ENCODE measurements around the gene RABAC1.
"Not testable (repeated sequence)": the region's sequence is repeated elsewhere in the genome, so short reads cannot be mapped to it uniquely, and the experiment has no call there.

The RABAC1 gene

GRCh38 chr19:41944336-41944735, 14.8 kb downstream of the RABAC1 start:
- peak in 1 of 2 experiments; percentile 70 for DNase-seq

DNA sequence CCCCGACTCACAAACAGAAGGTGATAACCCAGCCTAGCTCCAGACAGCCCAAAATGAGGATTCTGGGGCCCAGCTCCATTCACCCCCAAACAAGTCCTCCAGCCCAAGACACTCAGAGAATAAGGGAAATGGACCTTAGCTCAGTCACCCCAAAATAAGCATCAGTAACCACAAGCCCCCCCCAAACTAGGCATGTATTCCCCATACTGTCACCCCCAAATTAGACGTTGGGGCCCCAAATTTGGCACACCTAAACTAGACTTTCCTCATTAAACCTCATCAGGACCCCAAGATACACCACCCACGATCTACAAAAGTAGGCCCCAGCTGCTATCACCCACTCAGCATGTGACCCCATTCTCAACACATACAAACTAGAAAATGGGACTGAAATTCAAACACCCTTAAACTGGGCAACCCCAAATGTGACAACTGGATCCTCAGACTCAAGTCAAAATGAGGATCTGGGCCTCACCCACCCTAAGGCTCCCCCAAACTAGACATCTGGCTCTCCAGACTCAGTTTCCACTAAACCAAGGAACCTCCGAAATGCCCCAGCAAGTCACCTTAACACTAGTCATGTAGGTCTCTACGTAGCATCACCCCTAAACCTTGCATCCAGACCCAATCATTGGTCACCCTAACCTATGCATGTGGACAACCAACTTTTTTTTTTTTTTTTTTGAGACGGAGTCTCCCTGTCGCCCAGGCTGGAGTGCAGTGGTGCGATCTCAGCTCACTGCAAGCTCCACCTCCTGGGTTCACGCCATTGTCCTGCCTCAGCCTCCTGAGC, 17.5 kb downstream of the RABAC1 start:
- DNase-seq: no peak

- DNase-seq: no peak
Observed at GRCh38 chr19:41940731-41941409, 18.3 kb downstream of the RABAC1 start.

DNA sequence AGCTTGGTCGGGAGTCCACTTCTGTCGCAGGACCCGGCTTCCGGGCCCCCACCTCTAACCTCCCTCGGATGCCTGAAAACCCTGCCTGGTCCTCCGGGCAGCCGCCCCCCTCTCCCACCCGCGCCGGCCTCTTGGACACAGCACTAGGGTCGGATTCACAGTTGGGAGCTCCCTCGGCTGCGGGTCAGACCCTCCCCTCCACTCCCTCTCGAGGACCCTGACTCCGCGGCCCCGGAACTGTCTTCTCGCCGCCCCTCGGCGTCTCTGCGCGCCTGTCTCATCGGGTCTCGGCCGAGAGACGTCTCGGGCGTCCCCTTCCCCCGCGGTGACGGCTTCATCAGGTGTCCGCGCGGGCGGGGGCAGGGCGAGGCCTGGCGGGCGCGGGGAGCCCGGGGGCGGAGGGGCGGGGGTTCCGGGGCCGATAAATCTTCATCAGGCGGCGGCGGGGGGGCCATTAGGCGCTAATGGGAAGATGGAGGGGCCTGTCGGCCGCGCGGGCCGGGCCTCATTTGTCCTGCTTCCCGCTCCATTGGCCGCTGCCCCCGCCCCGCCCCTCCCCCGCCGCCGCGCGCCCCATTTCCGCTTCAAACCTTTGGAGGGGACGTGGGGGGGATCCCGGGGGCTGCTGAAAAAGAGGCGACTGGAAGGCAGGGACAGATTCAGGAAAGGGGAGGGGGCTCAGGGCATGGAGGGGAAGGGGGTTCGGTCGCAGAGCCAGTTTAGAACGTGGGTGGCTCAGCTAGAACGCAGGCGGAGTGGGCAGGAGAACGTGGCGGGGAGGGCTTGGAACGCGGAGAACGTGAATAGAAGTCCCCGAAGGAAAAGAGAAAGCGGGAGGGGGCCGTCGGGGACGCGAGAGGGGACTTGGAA, 19.0 kb downstream of the RABAC1 start:
- peak in 1 of 2 experiments; percentile 50 for DNase-seq

DNA sequence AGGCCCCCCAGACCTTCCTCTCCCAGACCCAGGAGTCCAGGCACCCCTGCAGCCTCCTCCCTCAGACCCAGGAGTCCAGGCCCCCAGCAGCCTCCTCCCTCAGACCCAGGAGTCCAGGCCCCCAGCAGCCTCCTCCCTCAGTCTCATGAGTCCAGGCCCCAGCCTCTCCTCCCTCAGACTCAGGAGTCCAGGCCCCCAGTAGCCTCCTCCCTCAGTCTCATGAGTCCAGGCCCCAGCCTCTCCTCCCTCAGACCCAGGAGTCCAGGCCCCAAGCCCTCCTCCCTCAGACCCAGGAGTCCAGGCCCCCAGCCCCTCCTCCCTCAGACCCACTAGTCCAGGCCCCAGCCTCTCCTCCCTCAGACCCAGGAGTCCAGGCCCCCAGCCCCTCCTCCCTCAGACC, 19.9 kb downstream of the RABAC1 start:
- not testable (repeated sequence) for DNase-seq

- no peak for DNase-seq
Observed at GRCh38 chr19:41937525-41938468, 21.3 kb downstream of the RABAC1 start.

- DNase-seq: no peak
Observed at GRCh38 chr19:41936961-41937360, 22.2 kb downstream of the RABAC1 start.

DNA sequence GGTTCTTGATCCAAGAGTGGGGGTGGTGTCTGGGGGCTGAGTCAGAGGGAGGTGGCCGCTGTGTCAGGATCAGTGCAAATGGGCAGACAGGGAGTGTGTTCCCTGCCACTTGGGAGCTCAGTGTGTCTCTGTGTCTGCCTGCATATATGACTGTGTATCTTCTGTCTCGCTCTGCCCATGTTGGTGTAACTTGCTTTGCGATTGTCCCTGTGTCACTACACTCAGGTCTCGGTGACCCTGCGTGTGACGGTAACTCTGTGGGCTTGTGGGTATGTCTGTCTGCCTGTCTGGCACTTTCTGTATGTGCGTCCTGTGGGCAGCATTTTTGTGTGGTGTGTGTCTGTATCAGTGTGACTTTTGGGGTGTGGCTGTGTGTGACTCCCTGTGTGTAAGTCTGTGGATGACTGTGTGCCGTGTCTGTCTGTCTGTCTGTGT, 22.7 kb downstream of the RABAC1 start:
- DNase-seq: no peak

GRCh38 chr19:41935760-41936415, 23.2 kb downstream of the RABAC1 start:
- DNase-seq: peak in 1 of 2 experiments; percentile 62

GRCh38 chr19:41934849-41935374, 24.2 kb downstream of the RABAC1 start:
- peak; percentile 49 to 75 for DNase-seq

DNA sequence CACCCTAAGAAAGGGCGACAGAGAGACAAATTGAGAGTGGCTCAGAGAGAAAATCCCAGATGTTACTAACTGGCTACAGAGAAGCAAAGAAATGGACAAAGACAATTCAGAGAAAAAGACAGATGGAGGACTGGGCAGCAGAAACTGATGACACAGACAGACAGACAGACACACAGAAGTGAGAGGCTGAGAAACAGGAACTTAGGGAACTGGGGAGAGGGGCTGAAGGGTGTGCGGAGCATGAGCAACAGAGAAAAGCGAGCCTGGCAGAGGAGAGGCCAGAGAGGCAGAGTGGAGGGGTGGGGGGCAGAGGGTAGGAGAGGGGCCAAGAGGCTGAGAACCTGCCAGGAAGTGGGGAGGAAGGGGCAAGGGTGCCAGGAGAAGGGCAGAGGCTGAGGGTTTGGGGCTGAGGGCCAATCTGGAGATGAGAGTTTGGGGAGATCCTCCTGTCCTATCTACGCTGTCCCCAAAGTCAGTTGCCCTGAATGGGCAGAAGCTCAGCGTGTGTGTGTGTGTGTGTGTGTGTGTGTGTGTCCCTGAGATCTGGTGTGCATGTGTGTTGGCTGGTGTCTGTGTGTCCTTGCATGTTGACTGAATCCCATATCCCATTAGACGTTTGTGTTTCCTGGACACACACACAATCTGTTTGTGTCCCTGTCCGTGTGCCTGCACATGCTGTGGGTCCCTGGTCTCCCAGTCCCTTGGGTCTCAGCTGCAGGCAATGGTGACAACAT, 25.3 kb downstream of the RABAC1 start:
- no peak for DNase-seq

- peak; percentile 46 to 60 for DNase-seq
Observed at GRCh38 chr19:41932720-41933332, 26.3 kb downstream of the RABAC1 start.

GRCh38 chr19:41932259-41932719, 26.8 kb downstream of the RABAC1 start:
- DNase-seq: no peak

DNA sequence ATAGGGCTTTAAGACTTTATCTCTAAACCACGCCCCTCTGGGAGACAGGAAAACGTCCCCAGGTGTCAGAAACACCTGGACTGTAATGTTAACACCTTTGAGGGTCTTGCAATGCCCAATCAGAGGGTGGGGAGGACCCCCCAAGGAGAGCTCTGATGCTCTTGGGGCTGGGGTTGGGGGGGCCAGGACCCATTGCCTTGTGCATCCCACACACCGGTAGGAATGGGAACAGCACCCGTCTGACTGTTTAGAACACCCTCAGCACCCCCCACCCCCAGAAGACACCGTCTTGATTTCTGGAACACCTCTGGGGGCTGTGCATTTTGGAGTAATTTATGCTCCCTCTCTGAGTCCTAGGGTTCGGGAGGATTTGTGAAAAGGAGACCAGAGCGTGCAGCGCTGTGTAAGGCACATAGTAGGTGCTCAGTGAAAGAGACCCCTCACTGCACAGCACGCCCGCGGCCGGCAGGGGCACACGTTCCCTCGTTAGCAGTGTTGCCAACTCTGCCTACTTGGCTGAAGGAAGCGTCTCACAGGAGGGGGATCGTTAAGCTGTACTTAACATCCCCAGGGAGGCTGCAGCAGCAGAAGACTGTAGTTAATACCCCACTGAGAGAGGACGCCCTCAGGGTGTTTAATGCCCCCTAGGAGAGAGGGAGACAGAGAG, 28.1 kb downstream of the RABAC1 start:
- peak; percentile 54 to 76 for DNase-seq

DNA sequence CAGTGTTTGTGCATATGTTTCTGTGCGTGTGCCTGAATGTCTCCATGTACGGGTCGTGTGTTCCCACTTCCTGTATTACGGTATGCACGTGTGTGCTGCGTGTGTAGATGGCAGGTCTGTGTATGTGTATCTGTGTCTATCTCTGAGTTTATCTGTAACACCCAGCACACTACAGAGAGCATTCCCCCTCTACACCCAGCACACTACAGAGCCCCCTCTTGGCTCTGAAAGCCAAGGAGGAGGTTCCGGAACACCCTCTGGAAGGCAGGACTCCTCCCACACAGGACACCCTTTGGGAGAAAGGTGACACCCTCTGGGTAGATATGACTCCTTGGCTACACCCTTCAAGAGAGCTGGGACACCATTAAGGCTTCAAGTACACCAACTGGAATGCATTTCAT, 28.8 kb downstream of the RABAC1 start:
- no peak for DNase-seq

DNA sequence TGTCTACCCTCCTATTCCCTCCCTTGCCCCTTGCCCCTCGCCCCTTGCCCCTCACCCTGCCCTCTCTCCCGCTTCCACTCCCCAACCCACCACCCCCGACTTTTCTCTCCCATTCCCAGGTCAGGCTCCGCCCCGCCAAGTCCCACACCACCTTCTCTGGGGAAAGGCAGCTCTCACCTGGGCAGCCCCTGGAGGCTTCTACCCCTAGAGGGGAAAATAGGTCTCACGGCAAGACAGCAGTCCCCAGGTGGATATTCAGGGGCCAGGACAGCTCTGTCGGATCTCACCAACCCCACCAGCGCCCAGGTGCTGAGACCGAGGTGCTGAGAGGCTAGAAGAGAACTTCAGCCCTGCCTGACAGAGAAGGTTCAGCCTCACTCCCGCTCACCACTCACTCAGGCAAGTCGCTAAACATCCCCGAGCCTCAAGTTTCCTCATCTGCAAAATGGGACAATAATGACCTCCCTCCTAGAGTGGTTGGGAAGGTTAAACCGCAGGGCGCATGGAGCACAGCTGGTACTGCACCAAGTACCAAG, 29.5 kb downstream of the RABAC1 start:
- no peak for DNase-seq

DNA sequence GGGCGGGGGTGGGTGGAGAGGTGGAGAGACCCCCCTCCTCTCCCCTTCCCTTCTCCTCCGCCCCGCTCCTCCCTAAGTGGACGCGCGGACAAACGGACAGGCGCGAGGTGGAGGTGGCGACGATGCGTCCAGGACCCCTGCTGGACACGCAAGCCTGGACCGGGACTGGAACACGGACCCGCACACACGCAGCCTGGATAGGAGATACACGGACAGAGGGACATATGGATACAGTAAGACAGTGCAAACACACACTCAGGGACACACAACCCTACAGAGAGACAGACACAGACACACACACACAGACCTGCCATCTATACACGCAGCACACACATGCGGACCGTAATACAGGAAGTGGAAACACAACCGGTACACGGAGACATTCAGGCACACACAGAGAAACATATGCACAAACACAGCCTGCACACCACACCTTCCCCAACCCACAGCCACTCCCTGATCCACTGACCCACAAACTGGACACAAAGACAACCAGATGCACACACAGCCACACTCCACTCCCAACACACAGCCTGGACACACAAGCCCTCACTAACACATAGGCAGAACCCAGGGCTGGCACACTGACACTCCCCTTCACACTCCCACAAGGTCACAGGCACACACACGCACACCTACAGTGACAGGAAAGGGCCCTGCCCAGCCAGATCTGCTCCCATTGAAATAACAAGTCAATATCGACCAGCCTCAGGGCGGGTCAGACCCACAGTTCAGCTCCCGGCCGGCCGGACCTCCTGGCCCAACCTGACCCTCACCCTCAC, 30.2 kb downstream of the RABAC1 start:
- no peak for DNase-seq

GRCh38 chr19:41928221-41928683, 30.9 kb downstream of the RABAC1 start, which contains the start of gene ERFL:
ERFL (minus strand) TSS chr19:41928449; CDS start chr19:41912919, 15,530 bp downstream.
- DNase-seq: peak in 1 of 2 experiments; percentile 27

Data from NCI-H524 (cell line).